HK-2 (cell line): ENCODE data around the gene IQCE.

Source experiments
- DNase-seq: peaks from one replicate; pipeline ENCODE4 v3.0.0-alpha.2; 2018; ENCODE audit not compliant: unreplicated experiment

IQCE gene

DNA sequence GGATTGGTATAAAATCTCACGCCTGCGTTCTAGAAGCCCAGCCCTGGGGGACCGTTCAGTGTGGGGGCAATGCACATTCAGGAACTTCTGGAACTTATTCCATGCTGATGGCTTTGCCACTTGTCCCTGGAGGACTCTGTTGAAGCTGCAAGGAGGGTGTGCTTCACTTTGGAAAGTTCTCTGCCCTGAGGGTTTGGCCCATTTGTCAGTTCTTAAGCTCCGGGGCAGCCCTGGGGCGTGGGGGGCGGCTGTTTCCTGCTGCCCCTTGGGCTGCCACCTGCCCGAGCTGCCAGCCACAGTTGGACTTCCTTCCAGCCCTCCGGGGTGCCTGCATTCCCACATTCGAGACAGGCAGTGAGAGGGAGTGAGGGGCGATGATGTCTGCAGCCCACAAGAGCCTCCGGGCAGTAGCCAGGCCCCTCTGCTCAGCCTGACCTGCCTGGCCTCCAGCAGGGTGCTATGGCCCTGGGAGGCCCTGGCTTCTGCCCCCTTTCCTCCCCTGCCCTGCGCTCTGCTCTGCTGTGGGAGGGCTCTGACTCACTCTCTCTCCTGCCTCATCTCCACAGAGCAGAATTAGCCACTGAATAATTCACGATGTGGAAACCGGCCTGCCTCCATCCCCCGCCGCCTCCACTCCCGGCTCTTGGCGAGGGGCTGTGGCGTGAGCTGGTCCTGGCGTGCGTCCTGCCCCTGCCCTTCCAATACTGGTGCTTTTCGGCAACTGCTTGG is 74.9 kb downstream of the IQCE start:
- peak; percentile 82 for DNase-seq

DNA sequence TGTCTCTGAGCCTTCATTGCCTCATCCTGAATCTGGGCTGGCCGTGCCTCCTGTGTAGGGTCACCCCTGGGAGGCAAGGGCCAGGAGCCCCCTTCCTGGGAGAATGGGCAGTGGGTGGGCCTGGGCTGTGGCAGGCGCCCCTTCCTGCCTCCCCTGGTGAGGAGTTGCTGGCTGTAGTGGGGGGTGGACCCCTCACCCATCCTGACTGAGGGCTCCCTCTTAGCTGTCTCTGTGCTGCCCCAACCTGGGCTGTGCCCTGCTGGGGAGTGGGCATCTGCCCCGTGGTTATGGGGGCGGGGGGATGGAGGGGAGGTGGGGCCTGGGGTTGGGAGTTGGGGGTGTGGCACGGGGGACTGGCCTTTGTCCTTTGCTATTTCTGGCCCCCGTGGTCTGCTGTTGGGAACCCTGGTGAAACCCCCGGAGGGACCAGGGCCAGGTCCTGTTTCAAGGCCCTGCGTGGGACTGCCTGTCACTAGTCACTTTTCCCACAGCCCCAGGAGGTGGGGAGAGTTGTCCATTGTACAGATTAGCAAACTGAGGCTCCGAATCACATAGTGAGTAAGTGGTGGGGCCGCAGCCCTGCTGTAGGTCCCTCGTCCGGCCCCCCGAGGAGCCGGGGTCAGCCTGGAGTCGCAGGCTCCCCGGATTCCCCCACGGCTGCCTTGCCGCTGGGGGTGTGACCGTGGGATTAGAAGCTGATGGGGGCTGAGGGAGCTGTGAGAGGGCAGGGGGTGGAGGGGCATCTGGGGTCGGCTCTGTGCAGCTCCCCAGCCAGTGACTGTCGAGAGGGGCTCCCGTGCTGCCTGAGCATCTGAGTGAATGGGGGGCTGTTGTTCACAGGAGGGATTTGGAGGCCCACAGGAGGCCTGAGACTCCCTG is 75.7 kb downstream of the IQCE start:
- no peak for DNase-seq

DNA sequence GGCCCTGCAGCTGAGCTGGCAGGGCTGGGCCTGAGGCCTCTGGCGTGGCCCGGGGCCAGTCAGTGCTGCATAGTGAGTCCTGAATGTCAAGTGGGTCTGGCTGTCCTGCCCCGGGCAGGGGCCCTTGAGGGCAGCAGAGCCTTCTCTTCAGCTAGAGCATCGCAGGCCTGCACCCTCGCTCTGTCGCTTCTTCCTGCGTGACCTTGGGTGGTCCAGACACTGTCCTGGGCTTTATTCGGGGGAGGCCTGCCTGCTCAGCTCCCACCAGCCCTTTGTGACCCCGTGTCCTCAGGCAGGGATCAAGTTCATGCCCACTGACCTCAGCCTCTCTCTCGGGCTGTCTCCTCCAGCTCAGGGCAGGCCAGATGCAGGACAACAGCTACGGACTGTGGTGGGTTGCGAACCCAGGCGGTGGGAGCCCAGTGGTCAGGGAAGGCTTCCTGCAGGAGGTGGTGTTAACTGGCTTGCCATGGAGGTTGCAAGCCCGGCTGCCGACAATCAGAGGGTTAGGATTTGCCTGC is 76.4 kb downstream of the IQCE start:
- no peak for DNase-seq

DNA sequence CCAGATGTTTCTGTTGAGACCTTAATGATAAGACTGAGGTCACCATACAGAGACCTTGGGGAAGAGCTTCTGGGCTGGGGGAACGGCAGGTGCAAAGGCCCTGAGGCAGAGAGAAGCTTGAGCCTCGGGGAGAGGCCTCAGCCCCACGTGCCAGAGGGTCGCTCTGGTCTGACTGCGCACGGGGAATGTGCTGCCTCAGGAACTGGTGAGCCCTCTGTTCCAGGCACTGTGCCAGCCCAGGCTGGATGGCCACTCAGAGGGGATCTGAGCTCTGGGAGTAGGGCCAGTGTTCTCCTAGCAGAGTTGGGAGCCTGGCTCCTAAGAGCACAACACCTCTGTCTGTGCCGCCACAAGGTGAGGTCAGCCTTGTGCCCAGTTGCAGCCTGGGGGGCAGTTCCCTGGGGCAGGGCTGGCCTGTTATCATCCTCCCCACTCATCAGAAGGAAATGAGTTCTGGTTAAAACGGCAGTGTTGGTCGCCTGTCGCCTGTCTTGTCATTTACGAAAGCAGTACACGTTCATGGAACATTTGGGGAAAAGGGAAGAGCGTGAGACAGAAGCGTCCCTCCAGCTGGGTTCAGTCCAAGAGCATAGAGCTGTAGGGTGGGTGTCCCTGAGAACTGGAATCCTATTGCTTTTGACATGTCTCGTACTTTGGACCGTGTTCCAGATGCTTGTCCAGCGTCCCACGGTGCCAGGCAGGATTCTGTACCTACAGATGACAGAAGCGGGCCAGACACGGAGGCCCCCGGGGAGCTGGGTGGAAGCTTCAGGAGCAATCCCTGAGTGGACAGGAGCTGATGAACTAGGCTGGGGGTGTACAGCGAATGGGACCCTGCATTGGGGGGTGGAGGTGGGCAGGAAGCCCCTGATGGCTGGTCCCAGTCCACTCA is 77.3 kb downstream of the IQCE start:
- peak; percentile 47 for DNase-seq

DNA sequence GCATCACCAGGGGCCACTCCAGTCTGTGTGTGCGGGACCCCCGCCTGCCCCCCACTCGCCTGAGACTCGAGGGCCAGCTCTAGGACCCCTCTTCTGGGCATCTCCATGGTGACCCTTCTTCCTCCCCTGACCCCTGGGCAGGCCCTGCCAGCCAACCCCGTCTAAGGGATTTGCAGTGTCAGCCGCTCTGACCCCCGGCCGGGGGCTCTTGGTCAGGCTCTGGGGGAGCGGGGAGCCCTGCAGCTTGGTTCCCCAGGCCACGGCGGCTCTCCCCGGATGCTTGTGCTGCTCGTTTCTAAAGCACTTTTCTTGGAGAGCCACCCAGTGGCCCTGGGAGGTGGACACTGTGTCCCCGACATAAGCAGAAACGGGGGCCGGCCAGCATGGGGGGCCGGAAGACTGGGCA is 78.3 kb downstream of the IQCE start:
- no peak for DNase-seq

DNA sequence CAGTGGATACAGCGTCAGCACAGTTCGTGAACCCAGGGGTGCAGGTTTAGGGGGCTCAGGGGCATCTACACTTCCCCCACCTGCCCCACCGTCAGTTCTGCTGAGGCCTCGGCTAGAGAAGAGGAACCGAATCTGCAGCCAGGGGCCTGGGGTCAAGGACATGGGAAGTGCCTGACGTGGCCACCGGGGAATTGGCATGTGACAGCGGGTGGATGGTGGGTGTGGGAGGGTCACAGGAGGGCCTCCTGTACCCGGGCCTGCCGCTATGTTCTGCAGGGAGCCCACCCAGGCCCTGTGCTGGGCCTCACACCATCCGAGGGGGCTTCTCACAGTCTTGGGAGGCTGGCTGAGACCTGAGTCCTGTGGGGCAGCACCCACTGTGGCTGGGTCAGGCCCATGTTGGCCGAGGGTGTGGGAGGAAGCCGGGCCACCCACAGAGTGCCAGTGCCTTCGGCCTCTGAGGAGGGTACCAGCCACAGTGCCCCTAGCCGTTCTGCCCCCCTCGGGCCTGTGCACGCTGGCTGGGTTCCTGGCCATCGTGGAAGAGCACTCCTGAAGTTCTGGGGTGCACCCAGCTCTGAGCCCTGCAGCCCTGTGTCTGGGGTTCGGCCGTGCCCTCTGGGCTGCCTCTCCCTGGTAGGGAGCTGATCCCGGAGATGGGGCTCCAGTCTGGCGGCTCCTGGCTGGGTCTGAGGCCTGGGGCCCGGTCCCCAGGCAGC is 78.9 kb downstream of the IQCE start:
- DNase-seq = no peak

DNA sequence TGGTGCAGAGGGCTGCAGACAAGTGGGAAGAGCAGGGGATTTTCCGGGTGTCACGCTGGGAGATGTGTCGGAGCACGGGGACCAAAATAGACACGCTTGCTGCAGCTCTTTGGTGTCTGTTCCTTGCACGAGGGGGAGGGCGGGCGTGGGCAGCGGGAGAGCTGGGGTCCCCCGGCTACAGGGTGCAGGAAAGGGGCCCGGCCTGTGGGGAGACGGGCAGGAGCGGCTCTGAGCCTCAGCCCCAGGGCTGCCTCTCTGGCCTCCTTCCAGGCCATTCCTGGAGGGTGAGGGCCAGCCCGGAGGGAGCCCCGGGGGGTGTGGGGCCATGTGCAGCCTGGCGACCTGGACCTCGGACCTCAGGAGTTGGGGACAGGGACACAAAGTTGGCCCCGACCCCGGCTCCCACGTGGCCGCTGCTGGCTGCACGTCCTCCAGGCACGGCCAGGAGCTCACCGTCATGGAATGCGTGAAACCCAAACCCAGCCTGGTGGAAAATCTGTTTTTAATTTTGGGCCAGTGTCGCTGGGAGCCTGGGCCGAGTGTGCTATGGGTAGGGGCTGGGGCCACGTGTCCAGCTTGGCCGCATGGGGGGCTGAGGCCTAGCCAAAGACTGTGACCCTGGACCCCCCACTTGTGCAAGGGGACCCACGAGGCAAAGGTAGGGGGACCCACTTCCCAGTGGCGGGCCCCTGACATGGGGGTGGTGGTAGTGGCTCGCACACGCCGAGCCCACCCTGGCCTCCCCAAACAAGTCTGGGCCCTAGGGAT is 79.6 kb downstream of the IQCE start:
- DNase-seq = peak; percentile 67

DNA sequence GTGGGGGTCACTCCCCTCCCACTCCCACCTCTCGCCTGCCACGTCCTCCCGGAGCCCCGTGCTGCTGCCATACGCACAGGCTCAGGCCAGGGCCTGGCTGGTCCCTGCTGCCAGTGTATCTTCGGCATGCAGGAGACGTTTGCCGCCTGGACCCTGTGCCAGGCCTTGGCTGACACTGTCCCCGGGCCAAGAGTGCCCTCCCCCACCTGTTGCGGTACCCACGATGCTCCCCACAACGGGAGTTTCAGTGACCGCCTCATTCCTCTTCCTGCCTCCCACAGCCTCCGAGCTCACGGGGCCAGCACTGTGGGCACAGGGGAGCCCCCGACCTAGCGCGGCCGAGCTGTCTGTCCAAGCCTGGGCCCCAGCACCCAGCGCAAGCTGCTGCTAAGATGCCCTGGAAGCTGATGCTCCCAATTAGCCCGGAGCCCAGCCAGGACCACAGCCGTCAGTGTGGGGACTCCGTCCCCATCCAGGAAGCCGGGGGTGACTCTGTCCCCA is 80.5 kb downstream of the IQCE start:
- DNase-seq = no peak

DNA sequence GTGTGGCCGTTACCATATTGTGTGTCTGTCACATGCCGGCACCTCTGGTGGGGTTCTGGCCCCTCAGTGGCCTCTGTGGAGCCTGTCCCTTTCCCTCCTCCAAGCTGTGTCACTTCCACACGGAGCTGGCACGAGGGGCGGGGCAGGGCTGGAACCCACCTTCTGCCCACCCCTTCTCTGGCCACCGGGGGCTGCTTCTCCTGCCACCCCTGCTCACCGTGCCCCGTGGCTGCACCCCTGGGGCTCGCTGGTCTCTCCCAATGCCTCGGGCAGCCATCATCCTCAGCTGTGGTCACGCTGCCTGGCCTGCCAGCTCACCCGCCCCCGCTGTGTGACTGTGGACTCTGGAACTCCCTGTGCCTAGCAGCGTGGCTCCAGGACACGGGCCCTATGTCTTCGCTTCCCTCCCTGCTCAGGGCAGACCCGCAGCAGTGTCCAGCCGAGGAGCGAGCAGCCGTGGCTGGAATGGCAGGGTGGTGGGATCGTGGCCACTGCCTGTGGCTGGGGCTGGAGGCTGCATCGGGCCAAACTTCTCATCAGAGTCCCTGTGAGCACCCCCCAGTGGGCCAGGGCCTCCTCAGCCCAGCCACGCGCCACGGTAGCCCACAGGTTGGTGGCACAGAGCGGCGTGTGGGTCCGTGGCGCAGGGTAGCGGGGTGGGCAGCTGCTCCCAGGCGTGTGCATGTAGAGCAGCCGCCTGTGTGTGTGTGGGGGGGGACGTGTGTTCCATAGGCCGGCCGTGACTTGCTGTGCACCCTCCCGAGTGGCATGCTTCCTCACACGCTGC is 81.1 kb downstream of the IQCE start:
- no peak for DNase-seq

DNA sequence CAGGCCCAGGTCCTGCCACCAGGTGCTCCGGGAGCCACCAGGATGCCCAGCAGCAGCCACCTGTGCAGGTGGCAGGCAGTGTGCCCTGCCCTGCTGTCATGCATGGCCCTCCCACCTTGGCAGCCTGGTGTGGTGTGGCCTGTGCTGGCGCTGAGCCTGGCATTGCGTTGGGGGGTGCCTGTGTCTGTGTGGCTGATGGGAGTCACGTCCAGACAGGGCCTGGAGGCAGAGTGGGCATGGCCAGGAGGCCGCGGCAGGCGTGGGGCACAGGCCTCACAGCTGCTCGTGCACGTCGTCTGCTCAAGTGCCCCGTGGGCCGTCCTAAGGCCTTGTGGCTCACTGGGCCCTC is 81.7 kb downstream of the IQCE start:
- peak; percentile 66 for DNase-seq

DNA sequence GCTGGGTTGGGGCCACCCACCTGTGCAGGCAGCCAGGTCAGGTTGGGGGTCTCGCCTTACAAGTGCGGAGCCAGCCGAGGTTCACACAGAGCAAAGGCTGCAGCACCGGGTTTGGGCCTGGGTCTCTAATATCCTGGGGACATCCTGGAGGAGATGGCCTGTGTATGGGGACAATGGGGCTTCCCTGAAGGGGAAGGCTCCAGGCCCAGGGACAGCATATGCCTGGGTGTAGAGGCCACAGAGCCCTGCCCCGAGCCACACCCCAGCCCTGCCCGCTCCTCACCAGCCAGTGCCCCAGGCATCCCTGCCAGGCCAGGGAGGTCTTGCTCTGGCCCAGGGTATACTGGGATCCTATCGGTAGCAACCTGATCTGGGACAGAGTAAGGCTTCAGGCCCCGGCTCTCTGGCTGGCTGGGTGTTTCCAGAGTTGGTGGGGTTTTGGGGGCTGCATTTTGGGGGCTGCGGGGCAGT is 82.1 kb downstream of the IQCE start:
- peak; percentile 55 for DNase-seq

DNA sequence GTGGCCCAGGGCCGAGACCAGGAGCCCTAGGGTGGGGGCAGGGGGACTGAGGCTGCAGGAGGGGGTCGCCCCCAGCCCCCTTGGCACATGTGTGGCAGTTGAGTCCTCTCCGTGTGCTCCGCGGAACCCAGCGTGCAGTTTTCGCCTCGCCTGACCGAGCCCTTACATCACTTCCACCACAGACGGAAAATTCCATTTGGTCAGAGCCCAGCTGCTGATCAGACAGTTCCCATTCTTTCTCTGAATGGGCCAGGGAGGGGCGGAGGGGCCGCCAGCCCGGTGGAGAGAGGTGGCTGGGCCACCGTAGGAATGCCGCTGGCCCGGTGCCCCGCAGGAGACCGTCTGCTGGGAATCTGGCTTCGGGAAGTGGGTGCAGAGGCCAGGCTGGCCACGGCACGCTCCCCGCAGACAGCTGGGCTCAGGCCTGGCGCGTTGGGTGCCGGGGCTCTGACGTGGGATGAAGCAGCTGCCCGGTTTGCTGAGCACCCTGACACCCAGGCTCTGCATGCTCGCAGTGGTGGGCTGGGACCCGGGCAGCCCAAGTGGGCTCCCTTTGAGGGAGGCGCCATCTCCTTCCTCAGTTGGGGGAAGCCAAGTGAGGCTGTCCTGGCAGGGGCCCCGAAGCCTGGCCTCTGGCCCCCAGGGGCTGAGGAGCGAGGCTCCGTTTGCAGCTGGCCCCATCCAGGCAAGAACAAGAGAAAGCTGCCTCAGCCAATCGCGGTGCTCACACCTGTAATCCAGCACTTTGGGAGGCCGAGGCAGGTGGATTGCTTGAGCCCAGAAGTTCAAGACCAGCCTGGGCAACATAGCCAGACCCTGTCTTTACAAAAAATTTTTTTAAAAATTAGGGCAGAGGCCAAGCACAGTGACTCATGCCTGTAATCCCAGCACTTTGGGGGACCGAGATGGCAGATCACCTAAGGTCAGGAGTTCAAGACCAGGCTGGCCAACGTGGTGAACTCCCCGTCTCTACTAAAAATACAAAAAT is 82.9 kb downstream of the IQCE start:
- DNase-seq = peak; percentile 95

DNA sequence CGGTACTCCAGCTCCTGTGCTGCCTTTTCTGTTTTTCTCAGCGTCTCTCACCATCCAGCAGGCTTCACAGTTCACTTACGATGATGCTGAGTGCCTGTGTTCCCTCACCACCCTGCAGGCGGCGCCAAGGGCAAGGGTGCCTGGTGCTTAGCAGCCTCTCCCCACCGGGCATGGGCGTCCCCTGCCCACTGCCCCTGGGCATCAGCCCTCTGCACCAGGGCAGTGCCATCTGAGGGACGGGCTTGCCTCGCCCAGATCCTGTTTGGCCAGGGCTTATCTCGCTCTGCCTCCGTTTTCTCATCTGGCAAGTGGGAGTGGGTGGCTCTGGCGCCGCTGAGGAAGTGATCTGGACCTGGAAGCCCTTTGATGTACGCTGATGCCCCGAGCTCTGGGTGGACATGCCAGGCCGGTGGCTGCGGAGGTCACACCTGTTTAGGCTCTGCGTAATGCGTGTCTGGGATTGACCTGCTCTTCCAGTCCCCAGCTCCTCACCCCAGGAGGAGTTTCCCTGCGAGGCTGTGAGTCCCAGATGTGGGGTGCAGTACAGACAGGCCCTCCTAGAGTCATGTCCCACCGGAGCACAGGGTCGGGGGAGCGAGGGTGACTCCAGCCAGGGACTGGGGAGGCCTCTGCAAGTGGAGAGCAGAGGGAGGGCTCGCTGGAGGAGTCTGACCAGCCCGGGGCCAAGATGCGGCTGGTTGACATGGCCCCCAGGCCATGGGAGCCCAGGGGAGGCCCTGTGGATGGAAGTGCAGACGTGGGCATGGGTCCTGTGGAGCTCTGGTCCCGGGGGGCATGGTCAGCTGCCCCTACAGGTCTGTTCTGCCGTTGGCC is 84.8 kb downstream of the IQCE start:
- DNase-seq = no peak

DNA sequence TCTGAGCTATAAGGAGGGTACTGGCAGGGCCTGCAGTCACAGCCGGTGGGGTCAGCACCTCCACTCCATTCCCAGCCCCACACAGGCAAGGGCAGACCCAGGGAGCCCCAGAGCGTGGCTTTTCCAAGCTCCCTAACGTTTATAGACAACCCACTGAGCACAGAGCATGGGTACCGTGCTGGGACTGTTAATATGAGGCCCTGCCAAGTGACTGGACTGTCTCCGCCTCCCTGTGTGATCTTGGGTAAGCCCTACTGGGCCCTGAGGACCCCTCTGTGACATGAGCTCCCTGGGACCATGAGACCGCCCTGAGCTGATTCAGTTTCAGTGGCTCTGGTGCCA is 85.4 kb downstream of the IQCE start:
- no peak for DNase-seq

DNA sequence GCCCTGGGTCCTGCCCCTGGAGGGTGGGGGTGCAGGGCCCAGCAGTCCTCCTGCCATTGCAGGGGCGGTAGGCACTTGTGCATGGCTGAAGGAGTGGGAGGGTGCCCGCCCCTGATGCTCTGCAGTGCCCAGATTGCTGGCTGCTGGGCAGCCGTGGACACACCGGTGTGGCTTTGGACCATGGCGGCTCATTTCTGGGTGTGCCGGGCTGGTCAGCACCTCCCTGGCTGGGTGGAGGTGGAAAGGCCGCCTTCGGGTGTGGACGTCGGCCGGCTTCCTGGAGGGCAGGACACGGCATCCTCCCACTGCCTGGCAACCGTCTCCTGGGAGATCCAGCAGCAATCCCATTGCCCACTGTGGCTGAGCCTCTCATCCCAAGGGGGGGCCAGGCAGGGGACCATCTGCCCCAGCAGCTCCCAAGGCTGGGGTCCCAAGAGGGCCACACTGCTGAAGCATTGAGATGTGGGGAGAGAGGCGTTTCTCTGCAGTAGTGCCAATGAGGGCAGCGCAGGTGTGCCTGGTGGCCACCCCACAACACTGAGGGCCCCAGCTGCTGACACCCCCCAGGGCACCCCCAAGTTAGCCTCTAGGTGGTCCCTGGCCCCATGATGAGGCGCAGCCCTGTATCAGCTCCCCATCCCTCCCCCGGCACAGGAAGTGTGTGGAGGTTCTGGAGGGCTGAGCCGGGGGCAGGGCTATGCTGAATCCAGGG is 85.9 kb downstream of the IQCE start:
- DNase-seq = no peak

DNA sequence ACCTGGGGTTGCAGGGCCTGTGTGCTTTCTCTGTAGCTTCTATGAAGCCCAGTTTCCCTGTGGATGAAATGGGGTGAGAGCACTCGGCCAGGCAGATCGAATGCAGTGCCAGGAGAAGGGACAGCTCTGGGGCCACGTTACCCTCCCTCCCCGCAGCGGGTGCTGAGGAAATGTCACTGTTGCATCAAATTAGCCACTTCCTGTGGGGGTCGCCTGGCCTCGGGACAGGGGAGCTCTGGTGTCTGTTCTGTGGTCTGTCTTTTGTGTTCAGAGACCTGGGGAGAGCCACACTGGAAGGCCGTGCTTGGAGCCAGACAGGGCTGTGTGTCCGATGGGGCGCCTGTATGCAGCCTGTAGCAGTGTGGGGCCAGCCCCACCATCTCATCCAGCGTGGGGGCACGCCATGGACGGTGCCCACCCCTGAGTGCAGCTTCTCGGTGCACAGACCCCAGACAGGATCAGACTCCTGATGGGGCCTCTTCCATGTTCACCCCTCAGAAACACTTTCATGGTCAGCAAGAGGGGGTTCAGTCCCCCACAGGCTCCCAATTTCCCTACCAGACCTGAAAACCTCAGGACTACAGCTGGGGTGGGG is 86.6 kb downstream of the IQCE start:
- peak; percentile 51 for DNase-seq

DNA sequence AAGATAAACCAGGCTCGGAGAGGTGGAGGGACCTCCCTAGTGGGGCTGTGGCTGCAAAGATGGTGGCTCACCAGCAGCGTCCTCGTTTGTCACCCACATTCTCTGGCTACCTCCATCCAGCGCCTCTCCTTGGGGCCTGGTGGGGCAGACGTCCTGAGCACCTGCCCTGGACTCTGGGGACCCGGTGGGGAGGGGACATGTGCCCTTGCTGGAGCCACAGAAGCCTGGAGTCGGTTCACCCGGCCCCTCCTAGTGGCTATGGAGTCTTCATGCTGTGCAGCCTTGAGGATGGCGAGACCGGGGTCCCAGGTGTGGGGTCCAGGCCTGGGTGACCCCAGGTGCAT is 87.5 kb downstream of the IQCE start:
- DNase-seq = no peak
